ENCODE data around the gene SEMG2.

DNA sequence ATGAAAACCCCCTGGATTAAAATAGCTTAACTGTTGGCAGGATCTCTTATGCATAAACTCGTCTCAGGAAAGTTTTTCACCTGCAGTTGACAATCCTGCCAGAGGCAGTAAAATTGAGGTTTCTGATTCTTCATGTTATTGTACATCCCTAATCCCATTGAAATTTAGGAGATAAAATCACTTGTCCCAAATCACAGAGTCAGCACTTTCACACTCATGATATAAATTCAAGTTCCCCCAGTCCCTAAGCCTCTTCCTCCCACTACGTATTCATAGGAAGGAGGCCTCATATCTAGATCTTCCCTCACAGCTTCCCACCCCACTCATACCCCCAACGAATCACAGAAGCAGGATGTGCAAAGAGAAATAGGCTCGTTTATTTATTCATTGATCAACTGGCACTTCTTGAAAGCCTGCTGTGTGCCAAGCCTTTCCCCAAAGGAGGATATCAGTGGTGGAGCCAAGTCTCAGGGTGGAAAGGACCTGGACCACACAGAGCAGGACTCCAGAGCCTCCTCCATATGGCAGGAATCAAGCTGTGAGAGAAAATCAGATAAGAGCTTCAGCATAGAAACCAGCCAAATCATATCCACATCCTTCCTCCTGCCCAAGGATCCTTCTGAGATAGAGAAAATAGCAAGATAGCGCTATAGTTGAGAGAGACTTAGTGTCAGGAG, 30.8 kb downstream of the SEMG2 start:
- TF ChIP-seq, protein P1, sequence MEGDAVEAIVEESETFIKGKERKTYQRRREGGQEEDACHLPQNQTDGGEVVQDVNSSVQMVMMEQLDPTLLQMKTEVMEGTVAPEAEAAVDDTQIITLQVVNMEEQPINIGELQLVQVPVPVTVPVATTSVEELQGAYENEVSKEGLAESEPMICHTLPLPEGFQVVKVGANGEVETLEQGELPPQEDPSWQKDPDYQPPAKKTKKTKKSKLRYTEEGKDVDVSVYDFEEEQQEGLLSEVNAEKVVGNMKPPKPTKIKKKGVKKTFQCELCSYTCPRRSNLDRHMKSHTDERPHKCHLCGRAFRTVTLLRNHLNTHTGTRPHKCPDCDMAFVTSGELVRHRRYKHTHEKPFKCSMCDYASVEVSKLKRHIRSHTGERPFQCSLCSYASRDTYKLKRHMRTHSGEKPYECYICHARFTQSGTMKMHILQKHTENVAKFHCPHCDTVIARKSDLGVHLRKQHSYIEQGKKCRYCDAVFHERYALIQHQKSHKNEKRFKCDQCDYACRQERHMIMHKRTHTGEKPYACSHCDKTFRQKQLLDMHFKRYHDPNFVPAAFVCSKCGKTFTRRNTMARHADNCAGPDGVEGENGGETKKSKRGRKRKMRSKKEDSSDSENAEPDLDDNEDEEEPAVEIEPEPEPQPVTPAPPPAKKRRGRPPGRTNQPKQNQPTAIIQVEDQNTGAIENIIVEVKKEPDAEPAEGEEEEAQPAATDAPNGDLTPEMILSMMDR (IDR thresholded peaks at IDR 0.05): no peak
- no peak for TF ChIP-seq POLR2A (IDR thresholded peaks at IDR 0.05)

All from Peyer's patch (tissue), 4 donors.